RWPE2 (cell line): Measurements from ENCODE around the gene PNKD.

ENCODE experiments used
- ATAC-seq: fragments of 200-7000 bp; cut with Tn5 transposase; 3 replicates; pipeline ENCODE4 v1.9.1; 2021; ENCODE audit warnings: low read depth
- DNase-seq: peaks from one replicate; pipeline ENCODE4 v3.0.0-alpha.2; 2020; ENCODE audit warnings: low spot score
- H3K27ac ChIP-seq: fragments of 450-650 bp; 2 replicates; pipeline ENCODE4 v1.5.1; 2017; ENCODE audit warnings: mild to moderate bottlenecking; ENCODE audit not compliant: poor library complexity, severe bottlenecking
- H3K27me3 ChIP-seq: fragments of 250-450 bp; sonication (Bioruptor Pico); 2 replicates; pipeline ENCODE4 v1.5.1; 2021; ENCODE audit warnings: mild to moderate bottlenecking, moderate library complexity; ENCODE audit not compliant: insufficient read depth, poor library complexity, severe bottlenecking
- H3K36me3 ChIP-seq: fragments of 250-450 bp; sonication (Bioruptor Pico); 2 replicates; pipeline ENCODE4 v1.5.1; 2020; ENCODE audit warnings: low read depth, mild to moderate bottlenecking, moderate library complexity
- H3K4me1 ChIP-seq: fragments of 250-450 bp; sonication (Bioruptor Pico); 2 replicates; pipeline ENCODE4 v1.5.1; 2021; ENCODE audit warnings: mild to moderate bottlenecking, moderate library complexity; ENCODE audit not compliant: insufficient read depth, poor library complexity, severe bottlenecking
- H3K4me3 ChIP-seq: fragments of 250-450 bp; sonication (Bioruptor Pico); 2 replicates; pipeline ENCODE4 v1.5.1; 2021; ENCODE audit warnings: mild to moderate bottlenecking, moderate library complexity; ENCODE audit not compliant: severe bottlenecking
- H3K9me3 ChIP-seq: fragments of 250-450 bp; sonication (Bioruptor Pico); 2 replicates; pipeline ENCODE4 v1.5.1; 2021; ENCODE audit warnings: mild to moderate bottlenecking, moderate library complexity; ENCODE audit not compliant: severe bottlenecking
- TF ChIP-seq, protein P1 (sequence below): fragments of 450-650 bp; IDR thresholded peaks from one replicate; pipeline ENCODE4 v1.5.1; 2017; ENCODE audit warnings: mild to moderate bottlenecking, moderate library complexity; ENCODE audit not compliant: poor library complexity, severe bottlenecking

Gene PNKD

DNA sequence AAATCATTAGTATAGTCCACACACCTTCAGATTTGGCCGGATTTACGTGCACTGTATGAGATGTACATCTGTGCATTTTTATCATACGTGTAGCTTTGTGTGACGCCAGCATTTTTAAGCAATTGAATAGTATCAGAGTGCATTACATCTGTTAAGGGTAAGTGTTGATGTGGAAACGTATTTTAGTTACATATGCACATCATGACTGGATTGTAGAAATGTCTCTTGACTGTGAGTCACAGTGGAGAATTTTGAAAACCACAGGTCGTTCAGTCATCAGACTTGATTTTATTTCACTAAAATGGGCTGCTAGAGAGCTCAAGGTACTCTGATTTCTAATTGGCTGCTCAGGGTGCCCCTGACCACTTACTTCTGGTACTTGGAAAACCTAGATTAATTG lies 14.9 kb upstream of the PNKD start:
- TF ChIP-seq, protein P1, sequence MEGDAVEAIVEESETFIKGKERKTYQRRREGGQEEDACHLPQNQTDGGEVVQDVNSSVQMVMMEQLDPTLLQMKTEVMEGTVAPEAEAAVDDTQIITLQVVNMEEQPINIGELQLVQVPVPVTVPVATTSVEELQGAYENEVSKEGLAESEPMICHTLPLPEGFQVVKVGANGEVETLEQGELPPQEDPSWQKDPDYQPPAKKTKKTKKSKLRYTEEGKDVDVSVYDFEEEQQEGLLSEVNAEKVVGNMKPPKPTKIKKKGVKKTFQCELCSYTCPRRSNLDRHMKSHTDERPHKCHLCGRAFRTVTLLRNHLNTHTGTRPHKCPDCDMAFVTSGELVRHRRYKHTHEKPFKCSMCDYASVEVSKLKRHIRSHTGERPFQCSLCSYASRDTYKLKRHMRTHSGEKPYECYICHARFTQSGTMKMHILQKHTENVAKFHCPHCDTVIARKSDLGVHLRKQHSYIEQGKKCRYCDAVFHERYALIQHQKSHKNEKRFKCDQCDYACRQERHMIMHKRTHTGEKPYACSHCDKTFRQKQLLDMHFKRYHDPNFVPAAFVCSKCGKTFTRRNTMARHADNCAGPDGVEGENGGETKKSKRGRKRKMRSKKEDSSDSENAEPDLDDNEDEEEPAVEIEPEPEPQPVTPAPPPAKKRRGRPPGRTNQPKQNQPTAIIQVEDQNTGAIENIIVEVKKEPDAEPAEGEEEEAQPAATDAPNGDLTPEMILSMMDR = no peak
- ATAC-seq (no peak), DNase-seq (no peak)
- peaks cover 61% of the 10 kb centered on the region for H3K36me3 ChIP-seq
- no peaks in the 10 kb centered on the region for H3K9me3 ChIP-seq
- no peak overlapping the region for H3K4me3 ChIP-seq
- H3K27ac ChIP-seq = no peak overlapping the region
- H3K27me3 ChIP-seq = no peaks in the 10 kb centered on the region
- no peaks in the 10 kb centered on the region for H3K4me1 ChIP-seq

DNA sequence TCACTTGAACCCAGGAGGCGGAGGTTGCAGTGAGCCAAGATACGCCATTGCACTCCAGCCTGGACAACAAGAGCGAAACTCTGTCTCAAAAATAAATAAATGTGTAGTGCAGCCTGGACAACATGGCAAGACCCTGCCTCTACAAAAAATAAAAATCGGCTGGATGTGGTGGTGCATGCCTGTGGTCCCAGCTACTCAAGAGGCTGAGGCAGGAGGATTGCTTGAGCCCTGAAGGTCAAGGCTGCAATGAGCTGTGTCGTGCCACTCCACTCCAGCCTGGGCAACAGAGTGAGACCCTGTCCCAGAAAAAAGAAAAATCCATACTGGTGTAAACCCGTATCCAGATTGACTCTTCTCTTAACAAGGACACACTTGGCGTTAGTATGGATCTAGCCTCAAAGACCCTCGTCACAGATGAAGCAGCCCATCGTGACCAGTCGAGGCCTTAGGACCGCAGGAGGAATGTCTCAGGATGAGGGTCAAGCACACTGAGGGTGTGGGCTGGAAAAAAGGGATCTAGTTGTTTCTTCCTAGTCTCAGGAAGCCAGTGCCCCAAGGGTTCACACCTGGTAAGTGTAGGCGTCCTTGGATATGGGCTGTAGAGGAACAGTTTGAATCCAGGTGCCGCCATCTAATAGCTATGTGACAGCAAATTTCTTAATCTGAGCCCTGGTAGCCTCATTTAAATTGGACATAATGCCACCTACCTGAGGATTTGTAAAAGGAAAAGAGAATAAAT lies 13.5 kb upstream of the PNKD start:
- Histone ChIP-seq H3K27me3 (no peaks in the 10 kb centered on the region), H3K4me3 (no peak overlapping the region), H3K9me3 (no peaks in the 10 kb centered on the region), H3K36me3 (peaks cover 48% of the 10 kb centered on the region), H3K27ac (peak overlapping the region; percentile 11), H3K4me1 (no peaks in the 10 kb centered on the region)
- no peak for ATAC-seq
- DNase-seq = no peak
- TF ChIP-seq, protein P1 = no peak

DNA sequence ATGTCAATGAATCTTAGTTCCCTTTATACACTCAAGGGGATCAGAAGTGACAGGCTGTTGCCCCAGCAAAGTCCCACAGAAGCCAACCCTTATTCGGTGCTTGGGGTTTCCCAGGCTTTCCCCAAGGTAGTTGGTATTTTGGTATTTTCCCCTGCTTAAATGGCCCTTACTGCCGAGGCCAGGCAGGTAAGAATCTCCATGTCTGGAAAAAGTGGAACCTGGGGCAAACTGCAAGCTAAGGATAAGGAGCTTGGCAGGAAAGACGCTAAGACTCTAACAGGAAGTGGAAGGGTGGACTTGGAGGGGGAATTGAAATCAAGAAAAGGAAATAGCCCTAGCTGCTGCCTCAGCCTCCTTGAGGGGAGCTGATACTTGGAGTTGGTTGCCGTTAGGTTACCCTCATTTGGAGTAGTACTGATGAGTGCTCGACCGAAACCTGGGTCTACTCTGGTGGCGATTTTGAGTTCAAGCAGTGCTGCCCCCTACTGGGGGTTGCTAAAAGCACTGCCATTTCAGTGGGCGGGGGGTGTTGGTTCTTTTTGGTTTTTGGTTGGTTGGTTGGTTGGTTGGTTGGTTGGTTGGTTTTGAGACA lies 12.8 kb upstream of the PNKD start:
- Histone ChIP-seq H3K4me1 (no peaks in the 10 kb centered on the region), H3K27ac (peak overlapping the region; percentile 11), H3K4me3 (no peak overlapping the region), H3K36me3 (peaks cover 41% of the 10 kb centered on the region), H3K9me3 (no peaks in the 10 kb centered on the region), H3K27me3 (no peaks in the 10 kb centered on the region)
- TF ChIP-seq, protein P1 = peak; percentile 65
- DNase-seq (no peak), ATAC-seq (no peak)

DNA sequence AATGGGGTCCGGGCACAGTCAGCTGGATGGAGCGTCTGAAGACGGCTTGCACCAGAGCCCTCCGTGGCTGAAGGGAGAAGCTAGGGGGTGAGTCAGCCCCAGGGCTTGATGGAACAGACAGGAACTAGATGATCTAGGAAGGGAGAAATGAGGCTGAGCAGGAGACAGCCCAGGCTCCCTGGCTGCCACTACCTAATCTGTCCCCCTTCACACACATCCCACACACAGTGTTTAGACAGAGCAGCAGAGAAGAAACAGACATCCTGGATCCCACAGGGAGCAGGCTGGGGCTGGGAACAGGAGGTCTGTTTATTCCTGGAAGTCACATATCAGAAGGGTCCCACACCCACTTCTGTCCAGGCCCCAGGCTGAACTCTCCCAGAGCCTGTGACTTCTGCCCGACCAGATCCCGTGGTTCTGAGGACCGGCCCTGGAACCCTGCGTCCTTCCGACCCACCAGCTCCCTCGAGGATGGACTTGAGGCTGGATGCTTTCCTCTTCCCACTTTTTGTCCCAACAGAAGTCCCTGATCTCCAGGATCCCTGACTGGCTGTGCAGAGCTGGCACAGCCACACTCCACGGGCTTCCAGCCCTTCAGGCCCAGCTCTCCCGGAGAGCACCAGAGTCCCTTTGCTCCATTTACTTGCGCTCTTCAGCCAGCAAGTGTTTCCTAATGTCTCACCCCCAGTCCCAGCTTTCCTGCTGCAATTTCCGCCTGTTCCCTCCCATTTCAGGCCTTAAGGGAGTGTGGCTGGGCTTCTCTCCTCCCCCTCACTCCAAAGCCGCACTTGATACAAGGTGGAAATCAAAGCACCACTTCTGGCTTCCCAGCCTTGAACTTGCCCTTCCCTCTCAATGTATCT lies 11.0 kb upstream of the PNKD start:
- H3K27ac ChIP-seq = no peak overlapping the region
- peak; percentile 40 for ATAC-seq
- no peaks in the 10 kb centered on the region for H3K4me1 ChIP-seq

More for the DNA sequence above, 11.0 kb upstream of the PNKD start:
- Histone ChIP-seq H3K9me3 (no peaks in the 10 kb centered on the region), H3K27me3 (no peaks in the 10 kb centered on the region), H3K4me3 (no peak overlapping the region), H3K36me3 (peaks cover 22% of the 10 kb centered on the region)
- no peak for DNase-seq
- TF ChIP-seq, protein P1 = no peak
